HG03520 (cell line): ENCODE results near the gene EED.

ENCODE experiments used
- ATAC-seq: cut with Tn5 transposase; IDR thresholded peaks from one replicate; pipeline ENCODE4 v1.9.1; 2021; ENCODE audit warnings: mild to moderate bottlenecking, moderate library complexity; ENCODE audit not compliant: unreplicated experiment

EED gene, protein sequence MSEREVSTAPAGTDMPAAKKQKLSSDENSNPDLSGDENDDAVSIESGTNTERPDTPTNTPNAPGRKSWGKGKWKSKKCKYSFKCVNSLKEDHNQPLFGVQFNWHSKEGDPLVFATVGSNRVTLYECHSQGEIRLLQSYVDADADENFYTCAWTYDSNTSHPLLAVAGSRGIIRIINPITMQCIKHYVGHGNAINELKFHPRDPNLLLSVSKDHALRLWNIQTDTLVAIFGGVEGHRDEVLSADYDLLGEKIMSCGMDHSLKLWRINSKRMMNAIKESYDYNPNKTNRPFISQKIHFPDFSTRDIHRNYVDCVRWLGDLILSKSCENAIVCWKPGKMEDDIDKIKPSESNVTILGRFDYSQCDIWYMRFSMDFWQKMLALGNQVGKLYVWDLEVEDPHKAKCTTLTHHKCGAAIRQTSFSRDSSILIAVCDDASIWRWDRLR

DNA sequence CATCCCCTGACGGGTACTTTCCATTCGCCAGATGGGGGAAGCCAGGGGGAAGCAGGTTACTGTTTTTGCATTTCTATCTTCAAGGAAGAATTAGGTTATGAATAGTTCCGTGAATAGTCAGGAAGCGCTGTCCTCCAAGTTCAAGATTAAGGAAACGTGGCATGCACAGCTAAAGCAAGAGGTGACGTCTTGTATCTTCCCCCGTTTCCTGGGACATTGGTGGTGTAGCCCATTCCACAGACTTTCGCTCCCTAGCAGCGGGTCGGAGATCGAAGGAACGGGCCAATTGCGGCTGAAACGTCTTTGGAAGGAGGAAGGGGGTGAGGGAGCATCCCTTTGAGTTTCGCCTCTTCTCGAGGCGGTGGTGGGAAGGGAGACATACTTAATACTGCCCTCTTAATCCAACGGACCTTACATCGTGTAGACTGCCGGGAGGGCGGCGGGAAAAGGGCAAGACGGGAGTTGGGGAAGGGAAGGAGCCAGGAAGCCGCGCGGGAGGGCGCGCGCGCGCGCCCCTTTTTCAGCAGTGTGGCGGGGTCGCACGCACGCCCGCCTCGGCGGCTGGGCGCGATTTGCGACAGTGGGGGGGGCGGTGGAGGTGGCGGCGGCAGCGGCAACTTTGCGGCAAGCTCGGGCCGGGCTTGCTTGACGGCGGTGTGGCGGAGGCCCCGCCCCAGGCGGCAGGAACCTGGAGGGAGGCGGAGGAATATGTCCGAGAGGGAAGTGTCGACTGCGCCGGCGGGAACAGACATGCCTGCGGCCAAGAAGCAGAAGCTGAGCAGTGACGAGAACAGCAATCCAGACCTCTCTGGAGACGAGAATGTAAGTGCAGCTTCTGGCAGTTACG is at the start of gene EED:
TSS of gene EED (plus strand) at position 232 of the 847 bp plus-strand sequence. CDS start at position 709, 477 bp downstream.
- peak; percentile 60 for ATAC-seq

DNA sequence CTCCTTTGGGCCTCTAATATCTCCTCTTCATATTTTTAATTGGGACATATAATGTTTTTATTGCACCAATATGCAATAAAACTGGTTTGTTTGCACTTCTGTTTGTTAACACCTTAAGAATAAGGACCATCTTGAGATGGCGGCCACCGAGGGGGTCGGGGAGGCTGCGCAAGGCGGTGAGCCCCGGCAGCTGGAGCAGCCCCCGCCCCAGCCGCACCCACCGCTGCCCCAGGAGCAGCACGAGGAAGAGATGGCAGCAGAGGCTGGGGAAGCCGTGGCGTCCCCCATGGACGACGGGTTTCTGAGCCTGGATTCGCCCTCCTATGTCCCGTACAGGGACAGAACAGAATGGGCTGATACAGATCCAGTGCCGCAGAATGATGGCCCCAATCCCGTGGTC is 49.6 kb upstream of the EED start:
- no peak for ATAC-seq

DNA sequence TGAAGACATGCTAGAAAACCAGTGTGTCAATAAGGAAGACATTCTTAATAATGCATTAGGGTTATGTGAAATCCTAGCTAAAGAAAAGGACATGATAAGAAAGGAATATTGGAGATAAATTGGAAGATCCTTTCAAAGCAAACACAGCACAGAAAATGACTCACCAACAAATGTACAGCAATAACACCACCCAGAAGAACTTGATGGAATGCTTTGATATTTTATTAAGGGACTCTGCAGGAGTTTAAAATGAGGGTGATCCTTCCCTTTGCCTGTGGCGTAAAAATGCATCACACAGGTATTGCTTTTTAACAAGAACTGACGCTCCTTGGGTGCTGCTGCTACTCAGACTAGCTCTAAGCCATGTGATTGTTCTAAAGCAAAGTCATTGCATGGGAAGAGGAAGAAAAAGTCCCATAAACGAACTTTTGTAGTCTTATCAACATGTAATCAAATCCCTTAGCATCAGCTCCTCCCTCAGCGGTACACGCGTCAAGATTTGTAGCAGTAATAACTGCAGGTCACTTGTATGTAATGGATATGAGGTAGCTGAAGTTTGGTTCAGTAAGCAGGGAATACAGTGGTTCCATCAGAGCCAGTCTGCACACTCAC is 48.4 kb upstream of the EED start:
- ATAC-seq = no peak

DNA sequence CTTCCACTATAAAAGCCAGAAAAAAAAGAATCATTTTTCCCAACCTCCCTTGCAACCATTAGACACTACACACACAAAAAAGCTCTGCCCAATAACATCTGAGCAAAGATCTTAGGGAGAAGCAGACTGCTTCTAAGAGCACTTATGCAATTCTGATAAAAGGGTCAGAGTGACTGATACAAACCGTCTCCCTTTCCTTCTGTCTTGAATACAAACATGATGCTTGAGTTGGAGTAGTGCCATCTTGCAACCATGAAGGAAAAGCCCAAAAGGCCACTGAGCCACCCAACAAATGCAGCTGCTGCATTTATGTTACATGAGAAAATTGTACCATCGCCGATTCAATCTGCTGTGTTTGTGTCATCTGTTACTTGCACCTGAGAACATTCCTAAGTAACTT is 47.6 kb upstream of the EED start:
- no peak for ATAC-seq

DNA sequence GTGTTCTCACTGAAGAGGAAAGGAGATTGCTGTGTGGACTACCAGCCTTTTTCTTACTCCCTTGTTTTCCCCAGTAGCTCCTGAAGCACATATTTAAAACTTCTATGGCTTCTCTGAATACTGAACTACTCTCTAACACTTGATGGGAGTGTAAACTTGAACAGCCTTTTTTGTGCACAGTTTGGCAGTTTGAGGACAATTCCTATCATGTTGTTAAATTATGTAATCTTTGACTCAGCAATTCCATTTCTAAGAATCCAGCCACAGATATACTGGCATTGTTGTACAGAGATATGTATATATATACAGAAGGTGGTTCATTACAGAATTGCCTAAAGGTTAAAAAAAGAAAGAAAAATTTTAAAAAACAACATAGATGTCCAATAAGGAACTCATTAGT is 47.1 kb upstream of the EED start:
- no peak for ATAC-seq

DNA sequence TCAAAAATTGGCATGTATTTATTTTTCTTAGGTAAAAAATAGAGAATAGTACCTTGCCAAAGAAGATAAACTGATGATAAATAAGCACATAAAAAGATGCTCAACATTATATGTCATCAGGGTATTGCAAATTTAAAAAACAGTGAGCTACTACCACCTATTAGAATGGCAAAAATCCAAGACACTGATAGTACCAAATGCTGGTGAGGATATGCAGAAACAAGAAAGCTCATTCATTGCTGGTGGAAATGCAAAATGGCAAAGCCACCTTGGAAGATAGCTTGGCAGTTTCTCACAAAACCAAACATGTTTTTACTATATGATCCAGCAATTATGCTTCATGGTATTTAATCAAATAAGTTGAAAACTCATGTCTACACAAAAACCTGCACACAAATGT is 46.4 kb upstream of the EED start:
- no peak for ATAC-seq

DNA sequence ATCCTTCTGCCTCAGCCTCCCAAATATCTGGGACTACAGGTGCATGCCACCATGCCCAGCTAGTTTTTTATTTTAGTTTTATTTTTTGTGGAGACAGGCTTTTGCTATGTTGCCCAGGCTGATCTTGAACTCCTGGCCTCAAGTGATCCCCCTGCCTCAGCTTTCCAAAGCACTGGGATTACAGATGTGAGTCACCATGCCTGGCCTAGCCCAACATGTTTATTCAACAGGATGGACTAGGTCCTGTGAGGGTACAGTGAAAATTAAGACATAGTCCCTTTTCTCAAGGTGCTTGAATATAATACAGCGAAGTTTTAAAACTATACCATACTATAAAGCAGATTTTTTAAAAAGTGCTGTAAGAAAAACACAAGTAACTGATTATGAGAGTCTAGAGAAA is 45.2 kb upstream of the EED start:
- ATAC-seq = no peak

DNA sequence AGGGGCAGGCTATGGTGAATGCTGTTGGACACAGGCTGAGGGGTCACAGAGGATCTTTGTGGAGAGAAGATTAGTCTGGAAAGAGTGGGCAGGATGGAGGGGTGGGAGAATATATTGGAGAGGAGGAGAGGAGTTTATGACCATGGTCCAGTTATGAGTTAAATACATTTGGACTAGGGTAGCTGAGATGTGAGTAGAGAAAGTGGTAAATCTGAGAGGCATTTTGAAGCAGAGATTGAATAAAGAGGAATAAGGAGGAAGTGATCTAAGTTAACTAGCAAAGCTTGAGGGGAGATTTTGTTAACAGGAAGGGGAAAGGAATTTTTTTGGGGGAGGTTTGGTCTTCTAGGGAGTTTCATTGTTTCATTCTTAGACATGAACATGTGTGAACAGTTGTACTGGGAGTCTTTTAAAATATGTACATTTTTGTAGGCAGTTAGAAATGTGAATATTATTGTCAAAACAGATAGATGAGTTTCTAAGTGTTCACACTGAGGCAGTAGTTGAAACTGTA is 43.1 kb upstream of the EED start:
- ATAC-seq = no peak

DNA sequence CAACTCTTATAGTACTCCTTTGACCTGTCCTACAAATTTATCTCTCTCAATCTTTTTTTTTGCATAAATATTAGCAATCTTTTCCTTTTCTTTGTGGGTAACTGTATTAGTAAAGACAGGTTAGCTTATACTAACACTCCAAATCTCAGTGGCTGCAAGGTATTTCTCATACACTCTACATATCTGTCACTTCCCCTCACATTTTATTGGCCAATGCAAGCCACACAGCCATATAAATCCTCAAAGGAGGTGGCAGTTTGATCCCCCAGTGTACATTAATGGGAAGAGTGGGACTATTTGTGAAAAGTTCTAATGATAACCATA is 42.6 kb upstream of the EED start:
- peak; percentile 69 for ATAC-seq

DNA sequence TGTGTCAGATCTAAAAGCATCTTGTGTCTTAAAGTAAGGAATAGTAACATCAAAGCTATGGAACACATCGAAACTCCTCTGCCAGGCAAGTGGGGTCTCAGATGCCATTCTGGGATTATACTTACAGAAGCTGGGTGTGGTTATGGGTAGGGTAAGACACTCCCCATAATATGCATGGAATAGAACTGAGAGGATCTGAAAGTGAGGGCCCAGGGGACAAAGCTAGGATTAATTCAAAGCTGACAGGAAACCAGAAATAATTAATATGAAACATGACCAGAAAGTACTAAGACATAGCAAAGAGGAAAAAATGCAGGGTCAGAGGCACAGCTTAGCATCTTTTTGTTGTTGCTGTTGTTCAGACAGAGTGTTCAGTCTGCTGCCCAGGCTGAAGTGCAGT is 40.2 kb upstream of the EED start:
- ATAC-seq = no peak

DNA sequence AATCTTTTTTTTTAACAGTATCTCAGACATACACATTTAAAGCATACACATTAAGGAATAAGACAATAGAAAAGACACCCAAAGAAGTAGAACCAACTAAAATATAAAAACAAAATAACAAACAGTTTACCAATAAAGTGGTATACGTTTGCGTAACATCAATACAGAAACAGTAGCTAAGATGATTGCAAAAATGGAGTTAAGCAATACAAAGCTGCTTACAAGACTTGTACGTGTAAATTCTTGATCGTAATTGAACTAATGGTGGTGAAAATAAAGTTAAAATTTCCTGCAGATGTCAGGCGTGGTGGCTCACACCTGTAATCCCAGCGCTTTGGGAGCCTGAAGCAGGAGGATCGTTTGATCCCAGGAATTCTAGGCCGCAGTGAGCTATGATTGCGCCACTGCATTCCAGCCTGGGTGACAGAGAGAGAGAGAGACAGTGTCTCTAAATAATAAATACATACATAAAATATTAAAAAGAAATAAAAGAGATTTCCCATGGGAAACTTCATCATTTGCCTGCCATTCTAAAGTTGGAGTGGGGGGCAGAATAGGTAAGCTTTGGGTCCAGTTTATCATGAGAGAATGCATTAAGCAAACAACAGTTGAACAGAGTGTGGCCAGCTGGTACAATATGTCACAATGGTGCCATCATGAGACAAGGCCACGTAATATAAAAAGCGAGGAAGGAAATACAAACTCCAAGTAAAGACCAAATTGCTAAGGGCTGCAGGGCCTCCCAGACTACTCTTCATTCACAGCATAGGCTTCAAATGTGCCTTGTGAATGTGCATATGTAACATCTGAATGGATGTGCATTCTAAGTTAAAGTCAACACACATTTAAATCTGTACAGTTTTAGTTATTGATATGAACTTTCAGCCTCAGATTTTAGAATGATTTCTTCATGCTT is 38.9 kb upstream of the EED start:
- ATAC-seq = no peak

DNA sequence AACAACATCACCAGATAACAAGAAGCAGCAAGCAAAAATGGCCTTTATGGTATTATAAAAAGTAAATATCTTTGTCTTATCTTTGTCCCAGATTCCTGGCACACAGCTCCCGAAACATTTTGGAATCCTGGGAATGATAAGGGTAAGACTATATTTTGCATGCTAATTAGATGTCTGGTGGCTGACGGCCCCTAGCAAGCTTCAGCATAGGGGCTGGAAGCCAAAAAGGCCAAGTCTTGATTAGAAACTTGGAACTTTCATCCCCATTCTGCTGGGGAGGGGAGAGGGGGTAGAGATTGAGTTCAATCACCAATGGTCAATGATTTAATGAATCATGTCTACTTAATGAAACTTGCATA is 38.2 kb upstream of the EED start:
- no peak for ATAC-seq

DNA sequence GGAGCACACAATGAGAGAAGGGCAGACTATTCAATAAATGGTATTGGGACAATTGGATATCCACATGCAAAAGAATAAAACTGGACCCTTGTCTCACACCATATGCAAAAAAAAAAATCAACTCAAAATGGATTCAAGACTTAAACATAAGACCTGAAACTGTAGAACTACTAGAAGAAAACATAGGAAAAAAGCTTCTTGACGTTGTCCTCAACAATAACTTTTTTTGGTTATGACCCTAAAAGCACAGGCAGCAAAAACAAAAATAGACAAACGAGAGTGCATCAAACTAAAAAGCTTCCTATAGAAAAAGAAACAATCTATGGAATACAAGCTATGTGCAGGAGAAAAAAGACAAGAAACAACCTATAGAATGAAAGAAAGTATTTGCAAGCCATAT is 37.1 kb upstream of the EED start:
- no peak for ATAC-seq

DNA sequence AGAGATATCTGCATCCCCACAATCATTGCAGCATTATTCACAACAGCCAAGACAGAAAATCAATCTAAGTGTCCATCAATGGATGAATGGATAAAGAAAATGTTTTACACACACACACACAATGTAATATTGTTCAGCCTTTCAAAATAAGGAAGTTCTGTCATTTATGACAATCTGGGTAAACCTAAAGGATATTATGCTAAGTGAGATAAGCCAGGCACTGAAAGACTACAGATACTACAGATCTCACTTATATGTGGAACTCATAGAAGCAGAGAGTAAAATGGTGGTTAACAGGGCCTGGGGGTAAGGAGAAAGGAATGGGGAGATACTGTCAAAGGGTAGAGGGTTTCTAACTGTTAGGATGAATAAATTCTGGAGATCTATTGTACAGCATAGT is 36.0 kb upstream of the EED start:
- ATAC-seq = no peak

DNA sequence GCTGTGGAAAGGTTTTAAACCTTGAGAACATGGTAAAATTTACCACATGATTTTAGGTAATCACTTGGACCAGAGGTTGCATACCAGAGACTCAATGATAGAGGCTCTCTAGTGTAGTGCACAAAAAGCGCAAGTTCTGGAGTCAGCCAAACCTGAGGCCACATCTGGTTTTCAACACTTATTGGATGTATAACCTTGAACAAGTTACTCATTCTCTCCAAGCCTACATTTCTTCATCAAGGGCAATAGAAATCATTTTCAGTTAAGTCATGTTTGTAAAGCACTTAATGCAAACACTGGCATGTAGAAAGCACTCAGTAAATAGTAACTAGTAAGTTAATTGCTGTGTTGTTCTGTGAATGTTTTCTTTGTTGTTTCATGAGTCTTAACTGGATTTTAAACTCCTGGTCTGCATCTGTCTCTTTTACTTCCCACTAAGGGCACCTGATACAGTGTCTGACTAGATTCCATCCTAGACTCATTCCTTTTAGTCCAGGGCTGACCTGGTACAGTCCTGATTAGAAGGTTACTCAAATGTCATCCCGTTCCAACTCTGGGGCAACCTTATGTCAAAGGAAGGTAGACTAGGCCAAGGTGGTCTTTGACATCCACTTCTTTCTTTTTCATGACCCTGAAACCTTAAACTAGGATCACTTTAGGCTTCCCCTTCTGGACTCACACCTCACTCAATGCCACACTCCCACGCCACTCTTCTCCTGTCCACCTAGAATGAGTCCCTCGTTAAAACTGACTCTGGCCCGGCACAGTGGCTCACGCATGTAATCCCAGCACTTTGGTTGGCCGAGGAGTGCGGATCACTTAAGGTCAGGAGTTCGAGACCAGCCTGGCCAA is 34.5 kb upstream of the EED start:
- no peak for ATAC-seq

DNA sequence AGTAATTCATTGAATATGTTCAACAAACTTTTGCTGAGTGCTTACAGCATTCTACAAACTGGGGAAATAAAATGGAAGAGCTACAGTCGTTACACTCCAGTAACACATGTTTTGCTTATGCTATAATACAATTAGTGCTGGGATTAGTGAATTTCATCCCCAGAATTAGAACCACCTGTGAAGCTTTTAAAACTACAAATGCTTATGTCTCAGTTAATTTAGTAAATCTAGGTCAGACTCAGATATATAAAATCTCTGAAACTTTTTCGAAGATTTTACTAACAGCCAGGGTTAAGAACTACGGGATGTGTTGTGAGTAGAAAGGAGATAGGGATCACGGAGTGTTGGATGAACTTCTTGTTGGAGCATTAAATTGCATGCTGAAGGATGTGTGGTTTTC is 33.7 kb upstream of the EED start:
- ATAC-seq = no peak

DNA sequence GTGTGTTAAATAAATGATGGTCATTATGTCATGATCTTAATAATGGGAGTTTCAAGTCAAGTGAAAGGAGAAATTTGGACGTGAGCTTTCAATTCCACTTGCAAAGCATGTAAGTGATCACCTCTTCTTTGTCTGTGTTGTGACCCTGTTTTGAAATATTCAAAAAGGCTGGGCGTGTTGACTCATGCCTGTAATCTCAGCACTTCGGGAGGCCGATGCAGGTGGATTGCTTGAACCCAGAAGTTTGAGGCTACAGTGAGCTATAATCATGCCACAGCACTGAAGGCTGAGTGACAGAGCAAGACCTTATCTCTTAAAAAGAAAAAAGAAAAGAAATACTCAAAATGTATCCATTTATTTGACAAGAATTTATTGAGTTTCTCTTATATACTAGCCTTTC is 32.9 kb upstream of the EED start:
- ATAC-seq = no peak

DNA sequence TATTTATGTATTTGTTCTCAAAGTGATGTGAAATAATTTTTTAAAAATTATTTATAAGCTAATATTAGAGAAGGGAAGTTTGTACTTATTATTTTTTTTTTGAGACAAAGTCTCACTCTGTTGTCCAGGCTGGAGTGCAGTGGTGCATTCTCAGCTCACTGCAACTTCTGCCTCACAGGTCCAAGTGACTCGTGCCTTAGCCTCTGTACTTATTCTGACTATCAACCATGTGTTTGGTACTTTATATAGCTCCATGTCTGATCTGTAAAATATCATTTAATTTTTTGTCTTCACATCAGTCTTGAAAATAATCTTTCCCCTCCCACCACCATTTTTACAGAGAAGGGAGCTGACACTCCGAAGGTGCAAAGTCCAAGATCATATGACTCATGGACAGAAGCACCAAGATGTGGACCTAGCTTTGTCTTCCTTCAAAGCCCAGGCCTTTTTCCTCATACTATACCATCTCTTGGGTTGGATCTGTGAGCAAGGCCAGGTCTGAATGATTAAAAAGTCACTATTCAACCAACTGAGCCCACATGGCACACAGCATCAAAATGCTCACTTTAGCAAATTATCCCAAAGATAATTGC is 32.4 kb upstream of the EED start:
- no peak for ATAC-seq

DNA sequence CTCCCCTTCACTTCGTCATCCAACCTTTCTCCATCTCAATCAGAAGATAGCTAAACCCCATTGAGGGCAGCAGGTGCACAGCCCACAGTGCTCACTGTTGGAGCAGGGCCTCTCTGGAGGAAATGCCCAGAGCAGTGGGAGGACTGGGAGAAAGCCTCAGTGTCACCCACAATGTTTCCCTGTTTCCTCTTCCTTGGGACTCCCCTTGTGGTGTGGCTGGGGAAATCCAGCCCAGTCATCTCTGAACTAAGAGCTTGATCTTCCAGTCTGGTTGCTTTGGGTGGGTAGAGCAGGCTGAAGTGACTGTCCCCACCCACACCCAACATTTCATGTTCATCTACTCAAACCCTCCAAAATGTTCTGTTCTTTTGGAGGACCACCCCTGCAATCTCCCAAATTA is 29.8 kb upstream of the EED start:
- peak; percentile 32 for ATAC-seq
